PC-3 (cell line): ENCODE results near the gene FBXL15. TPM values are rescaled to one million over a fixed set of nuclear protein-coding genes. Genes with fewer than 3 reads are reported as not detected.

ENCODE experiments used
- ATAC-seq: fragments of 200-7000 bp; cut with Tn5 transposase; 2 replicates; pipeline ENCODE4 v1.9.1; 2020; ENCODE audit warnings: mild to moderate bottlenecking, moderate library complexity
- BruUV-seq: library from RNA; stranded (reverse); fragments of 400-500 nt; replicated peaks from 2 replicates; lab custom pipeline; 2021; lab: Mats Ljungman, UMichigan
- CTCF ChIA-PET: fragments of 300-600 bp; sonication (Branson Sonifier 250); formaldehyde crosslinking; loops from one replicate; lab custom pipeline; 2022; ENCODE audit warnings: antibody characterized with exemption; lab: Charles Lee
- POLR2A ChIA-PET: fragments of 300-600 bp; sonication (Branson Sonifier 250); formaldehyde crosslinking; loops from one replicate; lab custom pipeline; 2022; ENCODE audit warnings: antibody characterized with exemption; ENCODE audit not compliant: unreplicated experiment; lab: Charles Lee
- DNase-seq: peaks from one replicate; pipeline ENCODE4 v3.0.0-alpha.2; 2015
- H2AFZ ChIP-seq: fragments of 300-600 bp; sonication (generic); 2 replicates; pipeline ENCODE4 v1.6.0; 2016; ENCODE audit warnings: antibody characterized with exemption, low read length
- H3F3A ChIP-seq: fragments of 300-600 bp; sonication (generic); one replicate; pipeline ENCODE4 v1.6.0; 2017; ENCODE audit warnings: antibody characterized with exemption, low read length, control low read depth, mild to moderate bottlenecking; ENCODE audit not compliant: unreplicated experiment
- H3K27ac ChIP-seq: fragments of 300-600 bp; sonication (generic); 2 replicates; pipeline ENCODE4 v1.5.1; 2016; ENCODE audit warnings: mild to moderate bottlenecking, low read length
- H3K27me3 ChIP-seq: fragments of 300-600 bp; sonication (generic); 2 replicates; pipeline ENCODE4 v1.6.1; 2016; ENCODE audit warnings: low read length, mixed read lengths
- H3K36me3 ChIP-seq: fragments of 300-600 bp; sonication (generic); 2 replicates; pipeline ENCODE4 v1.6.1; 2016; ENCODE audit warnings: low read depth, mixed run types, low read length, mixed read lengths
- H3K4me1 ChIP-seq: fragments of 300-600 bp; sonication (generic); 2 replicates; pipeline ENCODE4 v1.5.1; 2016; ENCODE audit warnings: low read length; ENCODE audit not compliant: insufficient read depth
- H3K4me2 ChIP-seq: fragments of 300-600 bp; sonication (generic); 2 replicates; pipeline ENCODE4 v1.6.0; 2016; ENCODE audit warnings: low read length
- H3K4me3 ChIP-seq: fragments of 300-600 bp; sonication (generic); 2 replicates; pipeline ENCODE4 v1.5.1; 2016; ENCODE audit warnings: mild to moderate bottlenecking, low read length, mixed read lengths
- H3K79me2 ChIP-seq: fragments of 300-600 bp; sonication (generic); 2 replicates; pipeline ENCODE4 v1.6.1; 2017; ENCODE audit warnings: low read length, mixed read lengths
- H3K9ac ChIP-seq: fragments of 300-600 bp; sonication (generic); 2 replicates; pipeline ENCODE4 v1.6.0; 2016; ENCODE audit warnings: mild to moderate bottlenecking, low read length
- H3K9me2 ChIP-seq: fragments of 300-600 bp; sonication (generic); replicated peaks from 2 replicates; pipeline ENCODE4 v1.6.1; 2016; ENCODE audit warnings: mixed run types, low read length, mixed read lengths
- H3K9me3 ChIP-seq: fragments of 300-600 bp; sonication (generic); 2 replicates; pipeline ENCODE4 v1.6.1; 2016; ENCODE audit warnings: low read length, mixed read lengths
- H4K20me1 ChIP-seq: fragments of 300-600 bp; sonication (generic); 2 replicates; pipeline ENCODE4 v1.6.1; 2016; ENCODE audit warnings: low read length, mixed read lengths
- EZH2 ChIP-seq: fragments of 300-600 bp; sonication (generic); IDR thresholded peaks from one replicate; pipeline ENCODE4 v1.6.1; 2017; ENCODE audit warnings: antibody characterized with exemption, mild to moderate bottlenecking, low read length; ENCODE audit not compliant: unreplicated experiment
- EZH2phosphoT487 ChIP-seq: fragments of 300-600 bp; sonication (generic); IDR thresholded peaks from 2 replicates; pipeline ENCODE4 v1.6.1; 2018; ENCODE audit warnings: mild to moderate bottlenecking, antibody characterized with exemption, low read length, borderline replicate concordance
- intact Hi-C: fragments of 100-400 bp; cut with micrococcal nuclease; formaldehyde crosslinking; loops from 2 replicates; pipeline ENCODE4 v1.9.0; 2023
- total RNA-seq: library from RNA; depleted of rRNA; stranded (reverse); fragments of >200 nt; gene quantifications from 2 replicates; pipeline ENCODE4 v1.2.3, GENCODE V29; 2014
- TF ChIP-seq, protein P1 (sequence below): fragments of 300-600 bp; sonication (generic); conservative IDR thresholded peaks from 2 replicates; pipeline ENCODE4 v1.5.1; 2017; ENCODE audit warnings: antibody characterized with exemption, low read depth, mild to moderate bottlenecking, low read length

The FBXL15 gene
- total RNA-seq, 1 experiment from 2014 or later: 12.7 TPM

- peaks cover 11% of the 10 kb centered on the region; the same call in 1 of the 2 replicates for H3K79me2 ChIP-seq
- ChIA-PET CTCF (interaction anchor here (0.6 to 1.1 kb wide), 4 partner anchors 39 to 1029 kb away, joined by 3 to 5 read pairs (median 4); no protein-coding TSS in a partner anchor), POLR2A (no interaction called here)
- peaks cover 20% of the 10 kb centered on the region for H3K4me1 ChIP-seq
- H3K27me3 ChIP-seq: no peaks in the 10 kb centered on the region
- TF ChIP-seq, protein P1, sequence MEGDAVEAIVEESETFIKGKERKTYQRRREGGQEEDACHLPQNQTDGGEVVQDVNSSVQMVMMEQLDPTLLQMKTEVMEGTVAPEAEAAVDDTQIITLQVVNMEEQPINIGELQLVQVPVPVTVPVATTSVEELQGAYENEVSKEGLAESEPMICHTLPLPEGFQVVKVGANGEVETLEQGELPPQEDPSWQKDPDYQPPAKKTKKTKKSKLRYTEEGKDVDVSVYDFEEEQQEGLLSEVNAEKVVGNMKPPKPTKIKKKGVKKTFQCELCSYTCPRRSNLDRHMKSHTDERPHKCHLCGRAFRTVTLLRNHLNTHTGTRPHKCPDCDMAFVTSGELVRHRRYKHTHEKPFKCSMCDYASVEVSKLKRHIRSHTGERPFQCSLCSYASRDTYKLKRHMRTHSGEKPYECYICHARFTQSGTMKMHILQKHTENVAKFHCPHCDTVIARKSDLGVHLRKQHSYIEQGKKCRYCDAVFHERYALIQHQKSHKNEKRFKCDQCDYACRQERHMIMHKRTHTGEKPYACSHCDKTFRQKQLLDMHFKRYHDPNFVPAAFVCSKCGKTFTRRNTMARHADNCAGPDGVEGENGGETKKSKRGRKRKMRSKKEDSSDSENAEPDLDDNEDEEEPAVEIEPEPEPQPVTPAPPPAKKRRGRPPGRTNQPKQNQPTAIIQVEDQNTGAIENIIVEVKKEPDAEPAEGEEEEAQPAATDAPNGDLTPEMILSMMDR: peak; percentile 77
- TF ChIP-seq EZH2phosphoT487 (no peak), EZH2 (no peak)
- H3K9me2 ChIP-seq: no peaks in the 10 kb centered on the region
- BruUV-seq: no TSS peak
- 0 out of 2 replicates have a peak, but pooled peaks cover 4% of the 10 kb centered on the region for H3K36me3 ChIP-seq
- H3K4me2 ChIP-seq: peak overlapping the region; percentile 92
- no peaks in the 10 kb centered on the region for H4K20me1 ChIP-seq
- ATAC-seq: peak; percentile 63
- peak; percentile 80 for DNase-seq
- H3F3A ChIP-seq: no peaks in the 10 kb centered on the region
- H2AFZ ChIP-seq: peak overlapping the region; percentile 89
- H3K9me3 ChIP-seq: no peaks in the 10 kb centered on the region
- peak overlapping the region; percentile 53 for H3K27ac ChIP-seq
- H3K4me3 ChIP-seq: peak overlapping the region; percentile 88
- peak overlapping the region; percentile 77 for H3K9ac ChIP-seq
- intact Hi-C loops: no loop called here
These were observed 2.0 kb downstream of the FBXL15 start for GRCh38 chr10:102422545-102423129.

DNA sequence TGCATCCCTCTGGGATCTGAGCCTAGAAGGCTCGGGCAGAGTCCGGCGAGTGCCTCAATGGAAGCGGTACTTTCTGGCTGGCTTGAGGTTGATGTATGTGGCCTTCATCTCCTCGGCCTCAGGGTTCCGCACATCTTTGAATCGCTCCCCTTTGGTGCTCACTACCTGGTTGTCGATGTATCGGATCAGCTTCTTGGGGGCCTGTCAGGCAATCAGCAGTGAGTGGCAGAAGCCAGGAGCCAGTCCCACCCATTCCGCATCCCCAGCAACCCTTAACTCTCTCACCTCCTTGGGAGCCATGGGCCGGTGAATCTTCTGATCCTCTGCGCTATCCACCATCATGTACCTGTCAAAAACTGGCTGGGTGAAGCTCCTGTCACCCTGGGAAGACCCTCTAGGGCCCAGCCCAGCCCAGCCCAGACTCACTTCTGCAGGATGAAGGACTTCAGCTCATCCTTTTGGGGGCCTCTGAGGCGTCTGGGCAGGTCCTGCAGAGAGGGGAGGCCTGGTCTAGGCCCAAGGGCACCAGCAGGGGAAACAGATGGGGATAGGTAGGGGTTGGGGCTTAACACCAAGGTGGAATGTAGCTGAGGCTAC, 2.8 kb downstream of the FBXL15 start:
- BruUV-seq: TSS peak; percentile 11
- TF ChIP-seq EZH2 (no peak), EZH2phosphoT487 (no peak)
- TF ChIP-seq, protein P1: no peak
- Histone ChIP-seq H3K79me2 (peaks cover 11% of the 10 kb centered on the region; the same call in 1 of the 2 replicates), H3K36me3 (0 out of 2 replicates have a peak, but pooled peaks cover 4% of the 10 kb centered on the region), H2AFZ (no peak overlapping the region), H3K4me3 (no peak overlapping the region), H3K9me3 (no peaks in the 10 kb centered on the region), H3K4me2 (peak overlapping the region; percentile 92; the same call in 1 of the 2 replicates), H3K9ac (no peak overlapping the region), H3F3A (no peaks in the 10 kb centered on the region), H3K4me1 (peaks cover 20% of the 10 kb centered on the region), H3K9me2 (no peaks in the 10 kb centered on the region), H4K20me1 (no peaks in the 10 kb centered on the region), H3K27ac (no peak overlapping the region), H3K27me3 (no peaks in the 10 kb centered on the region)
- ChIA-PET CTCF (interaction anchor here (0.6 kb wide), 1 partner anchor 1028 kb away, joined by 4 read pairs; no protein-coding TSS in a partner anchor), POLR2A (no interaction called here)
- no peak for DNase-seq
- no peak for ATAC-seq
- intact Hi-C loops: no loop called here

GRCh38 chr10:102424145-102424544, 3.5 kb downstream of the FBXL15 start:
- no peak overlapping the region for H2AFZ ChIP-seq
- ChIA-PET CTCF (no interaction called here), POLR2A (no interaction called here)
- no peaks in the 10 kb centered on the region for H4K20me1 ChIP-seq
- no peak overlapping the region for H3K9ac ChIP-seq
- no peak overlapping the region for H3K27ac ChIP-seq
- H3K4me2 ChIP-seq: no peak overlapping the region
- peaks cover 11% of the 10 kb centered on the region; the same call in 1 of the 2 replicates for H3K79me2 ChIP-seq
- BruUV-seq: no TSS peak
- H3F3A ChIP-seq: no peaks in the 10 kb centered on the region
- intact Hi-C loops: no loop called here
- no peak overlapping the region for H3K4me3 ChIP-seq
- no peaks in the 10 kb centered on the region for H3K27me3 ChIP-seq
- H3K9me3 ChIP-seq: no peaks in the 10 kb centered on the region
- ATAC-seq (no peak), DNase-seq (no peak)
- TF ChIP-seq EZH2phosphoT487: no peak
- no peaks in the 10 kb centered on the region for H3K9me2 ChIP-seq
- H3K4me1 ChIP-seq: peaks cover 20% of the 10 kb centered on the region
- 0 out of 2 replicates have a peak, but pooled peaks cover 4% of the 10 kb centered on the region for H3K36me3 ChIP-seq
